CD14-positive monocyte (primary cell): Measurements from ENCODE around the gene SNRNP200. TPM values are rescaled to one million over a fixed set of nuclear protein-coding genes. Genes with fewer than 3 reads are reported as not detected.

Experiments used
- DNase-seq, 3 donors: peaks; one replicate each; pipeline ENCODE4 v3.0.0-alpha.2; 2011 to 2022
- H2AFZ ChIP-seq: 2 replicates; pipeline ENCODE4 v1.6.0; 2012; ENCODE audit warnings: mild to moderate bottlenecking, low read depth, low read length, inconsistent platforms; ENCODE audit not compliant: insufficient read depth, poor library complexity, severe bottlenecking
- H3K27ac ChIP-seq, 2 donors: 1 replicate in 1 of 2; 2 replicates in 1 of 2; pipeline ENCODE4 v1.5.1; 2012 to 2013; ENCODE audit warnings: low read length in 2 of 2, control low read depth in 1 of 2, inconsistent platforms in 1 of 2, low read depth in 1 of 2, mild to moderate bottlenecking in 1 of 2
- H3K27me3 ChIP-seq, 2 donors: one replicate each; pipeline versions ENCODE4 v1.6.0 to v1.6.1; 2011 to 2013; ENCODE audit warnings: low read length in 2 of 2; ENCODE audit not compliant: control insufficient read depth in 2 of 2, insufficient read depth in 2 of 2
- H3K36me3 ChIP-seq, 2 donors: replicated peaks in 1 of 2; 1 replicate in 1 of 2; 2 replicates in 1 of 2; pipeline versions ENCODE4 v1.5.1 to v1.6.1; 2012 to 2013; ENCODE audit warnings: low read length in 2 of 2, control low read depth in 1 of 2, inconsistent platforms in 1 of 2, mild to moderate bottlenecking in 1 of 2; ENCODE audit not compliant: insufficient read depth in 2 of 2, control insufficient read depth in 1 of 2
- H3K4me1 ChIP-seq, 2 donors: 1 replicate in 1 of 2; 2 replicates in 1 of 2; pipeline versions ENCODE4 v1.5.1 to v1.6.1; 2012 to 2013; ENCODE audit warnings: low read length in 2 of 2, control low read depth in 1 of 2, inconsistent platforms in 1 of 2, mild to moderate bottlenecking in 1 of 2, moderate library complexity in 1 of 2; ENCODE audit not compliant: insufficient read depth in 2 of 2, control insufficient read depth in 1 of 2
- H3K4me2 ChIP-seq: replicated peaks from 2 replicates; pipeline ENCODE3; 2012; ENCODE audit warnings: low read length, moderate library complexity, mild to moderate bottlenecking; ENCODE audit not compliant: poor library complexity, severe bottlenecking; ENCODE audit errors: extremely low read depth
- H3K4me3 ChIP-seq, 3 experiments: fragments of 200-600 bp in 1 of 3; sonication (generic) in 1 of 3; replicated peaks in 1 of 3; 1 replicate in 2 of 3; 2 replicates in 1 of 3; pipeline ENCODE4 v1.5.1; 2011 to 2013; ENCODE audit warnings: low read length in 3 of 3, mild to moderate bottlenecking in 3 of 3, control low read depth in 2 of 3, low read depth in 2 of 3, inconsistent platforms in 1 of 3, moderate library complexity in 1 of 3
- H3K79me2 ChIP-seq: 2 replicates; pipeline ENCODE4 v1.6.0; 2012; ENCODE audit warnings: mild to moderate bottlenecking, control low read depth, inconsistent platforms, low read length, moderate library complexity; ENCODE audit not compliant: insufficient read depth
- H3K9ac ChIP-seq: 2 replicates; pipeline ENCODE4 v1.6.0; 2017; ENCODE audit warnings: low read length, mild to moderate bottlenecking; ENCODE audit not compliant: insufficient read depth, poor library complexity, severe bottlenecking
- H3K9me3 ChIP-seq, 2 donors: replicated peaks in 1 of 2; 1 replicate in 1 of 2; 2 replicates in 1 of 2; pipeline versions ENCODE4 v1.5.1 to v1.6.1; 2012 to 2013; ENCODE audit warnings: low read length in 2 of 2, control low read depth in 1 of 2; ENCODE audit not compliant: control insufficient read depth in 1 of 2, insufficient read depth in 1 of 2
- H4K20me1 ChIP-seq: 2 replicates; pipeline ENCODE4 v1.6.0; 2012; ENCODE audit warnings: mild to moderate bottlenecking, low read length, control low read depth, moderate library complexity; ENCODE audit not compliant: insufficient read depth
- H3K27ac Mint-ChIP-seq, 7 donors: one replicate each; pipeline ENCODE4 v1.8.0; 2020; ENCODE audit warnings: mild to moderate bottlenecking in 7 of 7, mixed read lengths in 7 of 7, moderate library complexity in 6 of 7, inconsistent platforms in 2 of 7
- H3K27me3 Mint-ChIP-seq, 3 donors: one replicate each; pipeline ENCODE4 v1.8.0; 2021 to 2022; ENCODE audit warnings: low read depth in 3 of 3, mild to moderate bottlenecking in 3 of 3, mixed read lengths in 3 of 3, moderate library complexity in 3 of 3, inconsistent platforms in 1 of 3
- H3K36me3 Mint-ChIP-seq, 2 donors: one replicate each; pipeline ENCODE4 v1.8.0; 2020; ENCODE audit warnings: mixed read lengths in 2 of 2, inconsistent platforms in 1 of 2, mild to moderate bottlenecking in 1 of 2
- H3K4me1 Mint-ChIP-seq: one replicate; pipeline ENCODE4 v1.8.0; 2020; ENCODE audit warnings: mild to moderate bottlenecking, mixed read lengths
- H3K4me3 Mint-ChIP-seq, 2 donors: one replicate each; pipeline ENCODE4 v1.8.0; 2020; ENCODE audit warnings: mild to moderate bottlenecking in 2 of 2, mixed read lengths in 2 of 2, moderate library complexity in 1 of 2
- H3K9me3 Mint-ChIP-seq, 7 donors: one replicate each; pipeline ENCODE4 v1.8.0; 2020 to 2022; ENCODE audit warnings: mixed read lengths in 7 of 7, mild to moderate bottlenecking in 6 of 7, moderate library complexity in 6 of 7, inconsistent platforms in 2 of 7
- WGBS: methylation state at CpG from one replicate; pipeline ENCODE4 v1.1.5; 2013; ENCODE audit warnings: missing lambda C conversion rate; ENCODE audit not compliant: insufficient coverage; 5-methylcytosine and 5-hydroxymethylcytosine counted together
- intact Hi-C, 2 donors: fragments of 100-400 bp; cut with micrococcal nuclease; formaldehyde crosslinking; loops; one replicate each; pipeline versions ENCODE4 v1.15.0 to v1.15.1; 2023
- polyA plus RNA-seq, 3 donors: library from polyadenylated mRNA; depleted of rRNA in 1 of 3; unstranded in 2 of 3; stranded (reverse) in 1 of 3; fragments of 300-500 nt in 2 of 3; fragments of >200 nt in 1 of 3; fragmentation: Illumina TruSeq in 2 of 3; gene quantifications; 1 replicate in 2 of 3; 2 replicates in 1 of 3; pipeline ENCODE4 v1.2.3, GENCODE V29; 2012 to 2021
- TF ChIP-seq, protein P1 (sequence below): fragments of 200-600 bp; IDR thresholded peaks from one replicate; pipeline ENCODE4 v1.8.0; 2022; ENCODE audit warnings: antibody characterized with exemption, mild to moderate bottlenecking

Gene SNRNP200
- polyA plus RNA-seq, 3 donors: 27.2 to 122 (median 36.1) TPM

DNA sequence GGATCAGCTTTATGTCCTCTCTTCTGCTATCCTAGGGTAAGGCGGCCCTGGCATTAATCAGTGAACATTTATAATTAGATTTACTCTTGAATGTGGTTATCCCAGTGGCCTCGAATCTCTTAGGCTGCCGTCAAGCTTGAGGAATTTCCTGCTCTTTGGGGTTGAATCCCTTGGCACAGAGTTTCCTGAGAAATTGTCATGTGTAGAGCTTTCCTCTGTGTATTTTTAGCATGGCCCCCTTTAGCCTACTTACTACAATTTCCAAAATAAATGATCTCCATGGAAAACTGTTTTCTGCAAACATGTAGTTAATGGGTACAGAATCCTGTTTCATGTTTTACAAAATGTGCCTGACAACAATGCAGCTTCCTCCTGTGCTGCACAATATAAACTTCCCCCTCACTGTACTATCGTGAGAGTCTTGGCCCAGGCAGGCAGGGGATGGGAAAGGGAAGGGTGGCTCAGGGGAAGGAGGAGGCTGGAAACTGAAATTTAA is 48.3 kb upstream of the SNRNP200 start:
- Histone ChIP-seq H3K27me3 (no peaks in the 10 kb centered on the region), H4K20me1 (no peaks in the 10 kb centered on the region), H3K4me1 (no peaks in the 10 kb centered on the region), H3K9me3 (no peaks in the 10 kb centered on the region), H3K27ac (peak overlapping the region in 1 of 2 donors; percentile 3), H3K9ac (no peak overlapping the region), H3K4me3 (no peak overlapping the region), H3K4me2 (no peak overlapping the region), H3K79me2 (no peaks in the 10 kb centered on the region), H2AFZ (no peak overlapping the region), H3K36me3 (peaks cover 85 to 99% of the 10 kb centered on the region in 2 donors)
- Mint-ChIP-seq H3K4me3 (no peak overlapping the region), H3K36me3 (peaks cover 73 to 90% of the 10 kb centered on the region in 2 donors), H3K27ac (no peak overlapping the region), H3K9me3 (no peaks in the 10 kb centered on the region), H3K4me1 (no peaks in the 10 kb centered on the region), H3K27me3 (no peaks in the 10 kb centered on the region)
- TF ChIP-seq, protein P1, sequence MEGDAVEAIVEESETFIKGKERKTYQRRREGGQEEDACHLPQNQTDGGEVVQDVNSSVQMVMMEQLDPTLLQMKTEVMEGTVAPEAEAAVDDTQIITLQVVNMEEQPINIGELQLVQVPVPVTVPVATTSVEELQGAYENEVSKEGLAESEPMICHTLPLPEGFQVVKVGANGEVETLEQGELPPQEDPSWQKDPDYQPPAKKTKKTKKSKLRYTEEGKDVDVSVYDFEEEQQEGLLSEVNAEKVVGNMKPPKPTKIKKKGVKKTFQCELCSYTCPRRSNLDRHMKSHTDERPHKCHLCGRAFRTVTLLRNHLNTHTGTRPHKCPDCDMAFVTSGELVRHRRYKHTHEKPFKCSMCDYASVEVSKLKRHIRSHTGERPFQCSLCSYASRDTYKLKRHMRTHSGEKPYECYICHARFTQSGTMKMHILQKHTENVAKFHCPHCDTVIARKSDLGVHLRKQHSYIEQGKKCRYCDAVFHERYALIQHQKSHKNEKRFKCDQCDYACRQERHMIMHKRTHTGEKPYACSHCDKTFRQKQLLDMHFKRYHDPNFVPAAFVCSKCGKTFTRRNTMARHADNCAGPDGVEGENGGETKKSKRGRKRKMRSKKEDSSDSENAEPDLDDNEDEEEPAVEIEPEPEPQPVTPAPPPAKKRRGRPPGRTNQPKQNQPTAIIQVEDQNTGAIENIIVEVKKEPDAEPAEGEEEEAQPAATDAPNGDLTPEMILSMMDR: no peak
- WGBS: no CpG with 5 or more reads among the region's 4 CpGs
- DNase-seq: no peak
- intact Hi-C loops: no loop called here

DNA sequence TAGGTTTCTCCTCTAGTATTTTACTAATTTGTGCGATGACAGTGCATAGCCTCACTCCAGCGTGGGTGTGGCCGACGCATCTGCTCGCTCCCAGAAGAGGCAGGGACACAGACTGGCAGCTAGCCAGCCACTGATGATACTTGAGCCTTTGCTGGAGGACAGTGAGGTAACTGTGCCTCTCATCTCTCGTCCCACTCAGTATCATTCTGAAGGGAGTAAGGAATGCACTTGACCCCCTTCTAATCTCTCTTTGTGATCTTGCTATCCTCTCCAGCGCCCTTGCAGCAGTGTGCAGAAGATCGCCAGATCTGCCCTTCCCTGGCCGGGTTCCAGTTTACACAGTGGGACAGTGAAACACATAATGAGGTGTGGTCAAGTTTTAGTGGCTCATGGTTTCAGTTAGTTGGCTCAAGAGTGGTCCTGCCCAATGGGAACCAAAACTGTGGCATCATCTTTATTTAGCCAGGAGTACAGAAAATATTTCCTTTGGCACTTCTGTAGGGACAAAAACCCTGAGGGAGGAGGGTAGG is 47.8 kb upstream of the SNRNP200 start:
- TF ChIP-seq, protein P1: no peak
- Histone ChIP-seq H3K79me2 (no peaks in the 10 kb centered on the region), H3K27ac (peak overlapping the region in 1 of 2 donors; percentile 3), H2AFZ (no peak overlapping the region), H3K36me3 (peaks cover 87 to 100% of the 10 kb centered on the region in 2 donors), H3K4me1 (no peaks in the 10 kb centered on the region), H4K20me1 (no peaks in the 10 kb centered on the region), H3K4me2 (no peak overlapping the region), H3K4me3 (no peak overlapping the region), H3K9ac (no peak overlapping the region), H3K9me3 (no peaks in the 10 kb centered on the region), H3K27me3 (no peaks in the 10 kb centered on the region)
- Mint-ChIP-seq H3K9me3 (no peaks in the 10 kb centered on the region), H3K27me3 (no peaks in the 10 kb centered on the region), H3K27ac (peak overlapping the region in 3 of 7 donors; percentile 4 to 73 (median 66)), H3K36me3 (peaks cover 76 to 90% of the 10 kb centered on the region in 2 donors), H3K4me1 (no peaks in the 10 kb centered on the region), H3K4me3 (no peak overlapping the region)
- WGBS: 100% methylated on average over 3 of the region's 9 CpGs
- intact Hi-C loops: no loop called here
- no peak for DNase-seq
